ENCODE results near the gene CAMTA1.
"Not testable (repeated sequence)": the region's sequence is repeated elsewhere in the genome, so short reads cannot be mapped to it uniquely, and the experiment has no call there.

Gene CAMTA1

DNA sequence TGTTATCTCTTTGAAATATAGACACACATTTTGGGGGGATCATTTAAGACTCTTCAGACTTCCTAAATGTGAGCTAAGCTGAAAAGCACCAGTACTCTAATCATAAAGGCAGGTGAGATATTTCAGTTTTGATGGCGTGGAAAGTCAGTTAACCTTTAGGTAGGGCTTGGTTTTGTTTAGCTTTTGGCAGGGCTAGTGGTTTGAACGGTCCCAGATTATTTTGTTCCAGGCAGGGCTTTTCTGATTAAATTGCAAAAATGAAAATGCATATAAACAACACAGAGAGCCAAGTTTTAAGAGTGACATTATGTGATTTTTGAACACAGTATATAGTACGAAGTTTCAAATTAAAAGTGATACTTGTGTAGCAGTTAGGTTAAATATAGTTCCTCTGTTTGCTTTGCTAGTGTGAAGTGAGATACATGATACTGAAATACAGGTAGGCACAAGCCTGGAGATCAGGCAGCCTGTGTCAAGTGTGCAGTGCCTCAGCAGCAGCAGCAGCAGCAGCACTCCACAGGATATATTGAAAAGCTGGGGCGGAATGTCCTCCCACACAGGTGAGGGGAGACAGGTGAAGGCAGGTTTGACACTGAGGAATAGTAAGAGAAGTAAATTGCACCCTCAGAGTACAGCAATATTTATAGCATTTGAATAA lies 47.4 kb downstream of the CAMTA1 start:
- no peaks in the 10 kb centered on the region for H3K36me3 ChIP-seq (ENCODE audit: control insufficient read depth, insufficient read depth, low read length)
- H3K9ac ChIP-seq (ENCODE audit: low read depth, low read length): no peak overlapping the region
- H3K9me3 ChIP-seq (ENCODE audit: control insufficient read depth, insufficient read depth, low read length): no peaks in the 10 kb centered on the region
- H3K27me3 ChIP-seq (ENCODE audit: control insufficient read depth, insufficient read depth, low read length): no peaks in the 10 kb centered on the region
- H3K4me3 ChIP-seq (ENCODE audit: low read depth, low read length): no peak overlapping the region
- no peaks in the 10 kb centered on the region for H3K4me1 ChIP-seq (ENCODE audit: control insufficient read depth, insufficient read depth, low read length)

- H3K4me1 ChIP-seq (ENCODE audit: control insufficient read depth, insufficient read depth, low read length): no peaks in the 10 kb centered on the region
- no peak overlapping the region for H3K4me3 ChIP-seq (ENCODE audit: low read depth, low read length)
- no peak overlapping the region for H3K9ac ChIP-seq (ENCODE audit: low read depth, low read length)
- H3K9me3 ChIP-seq (ENCODE audit: control insufficient read depth, insufficient read depth, low read length): no peaks in the 10 kb centered on the region
- H3K27me3 ChIP-seq (ENCODE audit: control insufficient read depth, insufficient read depth, low read length): no peaks in the 10 kb centered on the region
- no peaks in the 10 kb centered on the region for H3K36me3 ChIP-seq (ENCODE audit: control insufficient read depth, insufficient read depth, low read length)
Measured at GRCh38 chr1:6833804-6834203, 48.5 kb downstream of the CAMTA1 start.

DNA sequence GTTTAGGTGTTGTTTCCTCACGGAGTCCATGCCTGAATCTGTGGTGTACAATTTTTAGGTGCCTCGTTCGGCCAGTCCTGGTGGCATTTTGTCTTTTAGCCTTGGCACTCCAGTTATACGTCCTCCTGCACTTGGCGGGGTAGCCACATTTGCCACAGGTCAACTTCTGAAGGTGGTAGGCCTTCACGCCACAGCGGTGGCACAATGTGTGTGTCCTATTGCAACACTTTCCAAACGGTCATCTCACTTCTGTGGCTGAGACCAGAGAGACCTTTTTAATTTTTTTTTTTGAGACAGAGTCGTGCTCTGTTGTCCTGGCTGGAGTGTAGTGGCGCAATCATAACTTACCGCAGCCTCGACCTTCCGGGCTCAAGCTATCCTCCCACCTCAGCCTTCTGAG lies 49.1 kb downstream of the CAMTA1 start:
- H3K4me3 ChIP-seq (ENCODE audit: low read depth, low read length): no peak overlapping the region
- H3K9me3 ChIP-seq (ENCODE audit: control insufficient read depth, insufficient read depth, low read length): no peaks in the 10 kb centered on the region
- H3K36me3 ChIP-seq (ENCODE audit: control insufficient read depth, insufficient read depth, low read length): no peaks in the 10 kb centered on the region
- H3K27me3 ChIP-seq (ENCODE audit: control insufficient read depth, insufficient read depth, low read length): no peaks in the 10 kb centered on the region
- H3K4me1 ChIP-seq (ENCODE audit: control insufficient read depth, insufficient read depth, low read length): no peaks in the 10 kb centered on the region
- no peak overlapping the region for H3K9ac ChIP-seq (ENCODE audit: low read depth, low read length)

- Histone ChIP-seq H3K9me3 (ENCODE audit: control insufficient read depth, insufficient read depth, low read length) (no peaks in the 10 kb centered on the region), H3K27me3 (ENCODE audit: control insufficient read depth, insufficient read depth, low read length) (no peaks in the 10 kb centered on the region), H3K9ac (ENCODE audit: low read depth, low read length) (no peak overlapping the region), H3K36me3 (ENCODE audit: control insufficient read depth, insufficient read depth, low read length) (no peaks in the 10 kb centered on the region), H3K4me3 (ENCODE audit: low read depth, low read length) (no peak overlapping the region), H3K4me1 (ENCODE audit: control insufficient read depth, insufficient read depth, low read length) (no peaks in the 10 kb centered on the region)
Measured at GRCh38 chr1:6835139-6835538, 49.9 kb downstream of the CAMTA1 start.

GRCh38 chr1:6842301-6842700 lies 57.0 kb downstream of the CAMTA1 start:
- Histone ChIP-seq H3K27me3 (ENCODE audit: control insufficient read depth, insufficient read depth, low read length) (no peaks in the 10 kb centered on the region), H3K4me3 (ENCODE audit: low read depth, low read length) (no peak overlapping the region), H3K36me3 (ENCODE audit: control insufficient read depth, insufficient read depth, low read length) (no peaks in the 10 kb centered on the region), H3K4me1 (ENCODE audit: control insufficient read depth, insufficient read depth, low read length) (no peaks in the 10 kb centered on the region), H3K9me3 (ENCODE audit: control insufficient read depth, insufficient read depth, low read length) (no peaks in the 10 kb centered on the region), H3K9ac (ENCODE audit: low read depth, low read length) (no peak overlapping the region)

GRCh38 chr1:6845786-6846185 lies 60.5 kb downstream of the CAMTA1 start:
- not testable (repeated sequence) for H3K9ac ChIP-seq (ENCODE audit: low read depth, low read length); H3K4me1 ChIP-seq (ENCODE audit: control insufficient read depth, insufficient read depth, low read length); H3K27me3 ChIP-seq (ENCODE audit: control insufficient read depth, insufficient read depth, low read length); H3K9me3 ChIP-seq (ENCODE audit: control insufficient read depth, insufficient read depth, low read length); H3K36me3 ChIP-seq (ENCODE audit: control insufficient read depth, insufficient read depth, low read length); H3K4me3 ChIP-seq (ENCODE audit: low read depth, low read length)

- peaks cover 1% of the 10 kb centered on the region for H3K9me3 ChIP-seq (ENCODE audit: control insufficient read depth, insufficient read depth, low read length)
- no peak overlapping the region for H3K9ac ChIP-seq (ENCODE audit: low read depth, low read length)
- H3K36me3 ChIP-seq (ENCODE audit: control insufficient read depth, insufficient read depth, low read length): no peaks in the 10 kb centered on the region
- no peaks in the 10 kb centered on the region for H3K4me1 ChIP-seq (ENCODE audit: control insufficient read depth, insufficient read depth, low read length)
- H3K4me3 ChIP-seq (ENCODE audit: low read depth, low read length): no peak overlapping the region
- H3K27me3 ChIP-seq (ENCODE audit: control insufficient read depth, insufficient read depth, low read length): no peaks in the 10 kb centered on the region
Measured at GRCh38 chr1:6848816-6849215, 63.6 kb downstream of the CAMTA1 start.

DNA sequence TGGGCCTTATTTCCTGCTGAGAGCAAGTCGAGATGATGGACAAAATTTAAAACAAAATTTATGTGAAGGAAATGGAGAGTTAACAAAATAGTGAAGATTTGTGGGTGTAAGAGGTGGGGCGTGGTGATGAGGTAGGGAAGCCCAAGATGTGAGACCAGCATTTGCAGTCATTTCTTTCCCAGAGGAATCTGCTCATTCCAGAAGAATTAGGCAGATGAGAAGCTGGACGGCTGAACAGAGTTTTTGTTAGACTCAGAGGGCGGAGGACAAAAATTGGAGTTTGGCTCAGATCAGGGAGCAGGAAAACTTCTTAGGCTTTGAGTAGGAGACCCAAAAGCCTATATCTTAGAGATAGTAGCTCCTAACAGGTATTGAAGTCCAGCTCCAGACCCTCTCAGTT lies 65.3 kb downstream of the CAMTA1 start:
- Histone ChIP-seq H3K27me3 (ENCODE audit: control insufficient read depth, insufficient read depth, low read length) (no peaks in the 10 kb centered on the region), H3K4me3 (ENCODE audit: low read depth, low read length) (no peak overlapping the region), H3K9me3 (ENCODE audit: control insufficient read depth, insufficient read depth, low read length) (peaks cover 5% of the 10 kb centered on the region), H3K36me3 (ENCODE audit: control insufficient read depth, insufficient read depth, low read length) (no peaks in the 10 kb centered on the region), H3K9ac (ENCODE audit: low read depth, low read length) (no peak overlapping the region), H3K4me1 (ENCODE audit: control insufficient read depth, insufficient read depth, low read length) (no peaks in the 10 kb centered on the region)

- Histone ChIP-seq H3K4me3 (ENCODE audit: low read depth, low read length) (no peak overlapping the region), H3K27me3 (ENCODE audit: control insufficient read depth, insufficient read depth, low read length) (no peaks in the 10 kb centered on the region), H3K9ac (ENCODE audit: low read depth, low read length) (no peak overlapping the region), H3K4me1 (ENCODE audit: control insufficient read depth, insufficient read depth, low read length) (no peaks in the 10 kb centered on the region), H3K9me3 (ENCODE audit: control insufficient read depth, insufficient read depth, low read length) (peaks cover 5% of the 10 kb centered on the region), H3K36me3 (ENCODE audit: control insufficient read depth, insufficient read depth, low read length) (no peaks in the 10 kb centered on the region)
Measured at GRCh38 chr1:6852136-6852890, 67.1 kb downstream of the CAMTA1 start.

DNA sequence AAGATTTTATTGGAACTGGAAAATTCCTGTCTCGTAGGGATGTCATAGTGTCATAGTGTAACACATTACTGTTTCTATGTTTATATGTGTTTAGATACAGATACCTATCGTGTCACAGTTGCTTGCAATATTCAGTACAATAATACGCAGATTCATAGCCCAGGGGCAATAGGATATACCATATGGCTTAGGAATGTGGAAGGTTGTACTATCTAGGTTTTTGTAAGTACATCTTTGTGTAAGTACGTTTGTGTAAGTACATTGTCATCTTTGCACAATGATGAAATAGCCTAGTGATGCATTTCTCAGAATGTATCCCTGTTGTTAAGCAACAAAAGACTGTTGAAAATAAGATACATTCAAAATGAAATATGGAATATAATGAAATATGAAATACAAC lies 68.9 kb downstream of the CAMTA1 start:
- H3K9ac ChIP-seq (ENCODE audit: low read depth, low read length): no peak overlapping the region
- H3K4me3 ChIP-seq (ENCODE audit: low read depth, low read length): no peak overlapping the region
- H3K27me3 ChIP-seq (ENCODE audit: control insufficient read depth, insufficient read depth, low read length): no peaks in the 10 kb centered on the region
- H3K4me1 ChIP-seq (ENCODE audit: control insufficient read depth, insufficient read depth, low read length): no peaks in the 10 kb centered on the region
- peaks cover 5% of the 10 kb centered on the region for H3K9me3 ChIP-seq (ENCODE audit: control insufficient read depth, insufficient read depth, low read length)
- H3K36me3 ChIP-seq (ENCODE audit: control insufficient read depth, insufficient read depth, low read length): no peaks in the 10 kb centered on the region

DNA sequence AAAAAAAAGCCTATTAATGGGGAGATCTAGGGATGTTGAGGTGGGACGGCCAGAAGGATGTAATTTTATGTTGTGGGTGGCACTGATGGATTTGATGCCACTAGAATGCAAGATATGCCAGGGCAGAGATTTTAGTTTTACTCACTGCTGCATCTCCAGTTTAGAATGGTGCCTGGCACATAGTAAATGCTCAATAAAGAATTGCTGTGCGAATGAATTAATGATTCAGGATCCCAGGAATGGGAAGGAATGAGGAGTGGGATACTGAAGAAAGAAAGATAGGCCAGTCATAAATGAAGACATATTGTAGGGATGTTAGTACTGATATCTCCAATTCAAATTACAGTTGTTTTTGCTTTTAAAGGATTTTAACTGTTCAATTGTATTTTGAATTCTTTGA lies 72.6 kb downstream of the CAMTA1 start:
- no peak overlapping the region for H3K9ac ChIP-seq (ENCODE audit: low read depth, low read length)
- no peaks in the 10 kb centered on the region for H3K36me3 ChIP-seq (ENCODE audit: control insufficient read depth, insufficient read depth, low read length)
- H3K4me3 ChIP-seq (ENCODE audit: low read depth, low read length): no peak overlapping the region
- H3K27me3 ChIP-seq (ENCODE audit: control insufficient read depth, insufficient read depth, low read length): no peaks in the 10 kb centered on the region
- H3K4me1 ChIP-seq (ENCODE audit: control insufficient read depth, insufficient read depth, low read length): peaks cover 8% of the 10 kb centered on the region
- peaks cover 5% of the 10 kb centered on the region for H3K9me3 ChIP-seq (ENCODE audit: control insufficient read depth, insufficient read depth, low read length)

GRCh38 chr1:6858596-6858995 lies 73.3 kb downstream of the CAMTA1 start:
- Histone ChIP-seq H3K36me3 (ENCODE audit: control insufficient read depth, insufficient read depth, low read length) (no peaks in the 10 kb centered on the region), H3K27me3 (ENCODE audit: control insufficient read depth, insufficient read depth, low read length) (no peaks in the 10 kb centered on the region), H3K9ac (ENCODE audit: low read depth, low read length) (no peak overlapping the region), H3K9me3 (ENCODE audit: control insufficient read depth, insufficient read depth, low read length) (peaks cover 5% of the 10 kb centered on the region), H3K4me1 (ENCODE audit: control insufficient read depth, insufficient read depth, low read length) (peaks cover 8% of the 10 kb centered on the region), H3K4me3 (ENCODE audit: low read depth, low read length) (no peak overlapping the region)

All from iPS-15b (cell line).